SU-DHL-6 (cell line): ENCODE data around the gene APBB2.

Experiments used
- H2AFZ ChIP-seq: fragments of 200-600 bp; sonication (generic); 2 replicates; pipeline ENCODE4 v1.6.1; 2014; ENCODE audit warnings: low read depth, mild to moderate bottlenecking, moderate library complexity, mixed read lengths, antibody characterized with exemption, low read length; ENCODE audit not compliant: severe bottlenecking
- H3F3A ChIP-seq: fragments of 200-600 bp; shearing (Covaris generic); 2 replicates; pipeline ENCODE4 v1.6.0; 2016; ENCODE audit warnings: antibody characterized with exemption, mild to moderate bottlenecking; ENCODE audit not compliant: insufficient read depth
- H3K27ac ChIP-seq: fragments of 200-600 bp; sonication (generic); 2 replicates; pipeline ENCODE4 v1.5.1; 2016; ENCODE audit warnings: low read depth, mild to moderate bottlenecking, low read length, moderate library complexity, mixed read lengths
- H3K27me3 ChIP-seq: fragments of 200-600 bp; sonication (generic), shearing (Covaris generic); 2 replicates; pipeline ENCODE4 v1.6.0; 2014; ENCODE audit warnings: mild to moderate bottlenecking, low read length
- H3K36me3 ChIP-seq: fragments of 200-600 bp; sonication (generic); 2 replicates; pipeline ENCODE4 v1.6.1; 2014; ENCODE audit warnings: mild to moderate bottlenecking, low read length, mixed read lengths
- H3K4me2 ChIP-seq: fragments of 300-600, 200-600 bp; shearing (Covaris generic), sonication (generic); 2 replicates; pipeline ENCODE4 v1.6.0; 2014; ENCODE audit warnings: low read length, low read depth, mild to moderate bottlenecking; ENCODE audit not compliant: poor library complexity, severe bottlenecking
- H3K4me3 ChIP-seq: fragments of 200-600 bp; sonication (generic); 2 replicates; pipeline ENCODE4 v1.5.1; 2014; ENCODE audit warnings: antibody characterized with exemption, low read length, mild to moderate bottlenecking, mixed read lengths; ENCODE audit not compliant: insufficient read depth, poor library complexity, severe bottlenecking
- H3K79me2 ChIP-seq: fragments of 200-600 bp; sonication (generic); 2 replicates; pipeline ENCODE4 v1.6.1; 2014; ENCODE audit warnings: mild to moderate bottlenecking, low read length, moderate library complexity; ENCODE audit not compliant: insufficient read depth
- H3K9ac ChIP-seq: fragments of 200-600 bp; sonication (generic); 2 replicates; pipeline ENCODE4 v1.7.0; 2014; ENCODE audit warnings: mild to moderate bottlenecking, low read length
- H3K9me2 ChIP-seq: fragments of 200-600 bp; sonication (generic); replicated peaks from 2 replicates; pipeline ENCODE4 v1.6.1; 2014; ENCODE audit warnings: low read length; ENCODE audit not compliant: insufficient read depth
- H3K9me3 ChIP-seq: fragments of 200-600 bp; sonication (generic); 2 replicates; pipeline ENCODE4 v1.6.1; 2014; ENCODE audit warnings: low read length, mixed read lengths; ENCODE audit not compliant: insufficient read depth
- H4K20me1 ChIP-seq: fragments of 200-600 bp; sonication (generic); 2 replicates; pipeline ENCODE4 v1.6.1; 2014; ENCODE audit warnings: low read depth, mild to moderate bottlenecking, antibody characterized with exemption, low read length, moderate library complexity, mixed read lengths
- EZH2phosphoT487 ChIP-seq: fragments of 200-600 bp; sonication (generic), shearing (Covaris generic); conservative IDR thresholded peaks from 2 replicates; pipeline ENCODE4 v1.6.1; 2018; ENCODE audit warnings: mild to moderate bottlenecking, antibody characterized with exemption, low read length, moderate library complexity, mixed read lengths
- TF ChIP-seq, protein P1 (sequence below): fragments of 200-600 bp; sonication (generic); IDR thresholded peaks from one replicate; pipeline ENCODE4 v1.5.1; 2017; ENCODE audit warnings: antibody characterized with exemption, mild to moderate bottlenecking, low read length, moderate library complexity; ENCODE audit not compliant: insufficient read depth, poor library complexity, severe bottlenecking

The APBB2 gene

DNA sequence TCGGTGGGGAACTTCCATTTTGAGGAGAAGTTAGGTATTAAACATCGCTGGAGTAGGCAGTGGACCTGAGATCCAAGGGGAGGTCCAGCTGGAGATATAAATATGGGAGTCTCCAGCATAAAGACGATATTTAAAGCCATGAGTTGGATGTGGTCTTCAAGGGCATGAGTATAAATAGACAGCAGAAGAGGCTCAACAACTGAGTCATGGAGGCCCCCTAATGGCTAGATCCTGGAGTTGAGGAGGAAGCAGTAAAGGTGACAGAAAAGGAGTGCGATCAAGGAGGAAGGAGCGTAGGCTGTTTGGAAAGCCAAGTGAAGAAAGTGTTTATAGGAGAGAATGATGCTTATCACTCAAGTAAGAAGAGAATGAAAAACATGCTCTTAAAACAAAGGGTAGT, 18.1 kb upstream of the APBB2 start:
- no peak overlapping the region for H3K27ac ChIP-seq
- no peak overlapping the region for H3K4me3 ChIP-seq
- H3K27me3 ChIP-seq: no peaks in the 10 kb centered on the region
- H3K4me2 ChIP-seq: no peak overlapping the region
- no peaks in the 10 kb centered on the region for H3K79me2 ChIP-seq
- H3K36me3 ChIP-seq: no peaks in the 10 kb centered on the region
- H3F3A ChIP-seq: no peaks in the 10 kb centered on the region
- no peak overlapping the region for H2AFZ ChIP-seq
- H3K9me2 ChIP-seq: no peaks in the 10 kb centered on the region
- H4K20me1 ChIP-seq: no peaks in the 10 kb centered on the region
- H3K9me3 ChIP-seq: no peaks in the 10 kb centered on the region
- TF ChIP-seq EZH2phosphoT487: no peak
- TF ChIP-seq, protein P1, sequence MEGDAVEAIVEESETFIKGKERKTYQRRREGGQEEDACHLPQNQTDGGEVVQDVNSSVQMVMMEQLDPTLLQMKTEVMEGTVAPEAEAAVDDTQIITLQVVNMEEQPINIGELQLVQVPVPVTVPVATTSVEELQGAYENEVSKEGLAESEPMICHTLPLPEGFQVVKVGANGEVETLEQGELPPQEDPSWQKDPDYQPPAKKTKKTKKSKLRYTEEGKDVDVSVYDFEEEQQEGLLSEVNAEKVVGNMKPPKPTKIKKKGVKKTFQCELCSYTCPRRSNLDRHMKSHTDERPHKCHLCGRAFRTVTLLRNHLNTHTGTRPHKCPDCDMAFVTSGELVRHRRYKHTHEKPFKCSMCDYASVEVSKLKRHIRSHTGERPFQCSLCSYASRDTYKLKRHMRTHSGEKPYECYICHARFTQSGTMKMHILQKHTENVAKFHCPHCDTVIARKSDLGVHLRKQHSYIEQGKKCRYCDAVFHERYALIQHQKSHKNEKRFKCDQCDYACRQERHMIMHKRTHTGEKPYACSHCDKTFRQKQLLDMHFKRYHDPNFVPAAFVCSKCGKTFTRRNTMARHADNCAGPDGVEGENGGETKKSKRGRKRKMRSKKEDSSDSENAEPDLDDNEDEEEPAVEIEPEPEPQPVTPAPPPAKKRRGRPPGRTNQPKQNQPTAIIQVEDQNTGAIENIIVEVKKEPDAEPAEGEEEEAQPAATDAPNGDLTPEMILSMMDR: no peak
- H3K9ac ChIP-seq: no peak overlapping the region

DNA sequence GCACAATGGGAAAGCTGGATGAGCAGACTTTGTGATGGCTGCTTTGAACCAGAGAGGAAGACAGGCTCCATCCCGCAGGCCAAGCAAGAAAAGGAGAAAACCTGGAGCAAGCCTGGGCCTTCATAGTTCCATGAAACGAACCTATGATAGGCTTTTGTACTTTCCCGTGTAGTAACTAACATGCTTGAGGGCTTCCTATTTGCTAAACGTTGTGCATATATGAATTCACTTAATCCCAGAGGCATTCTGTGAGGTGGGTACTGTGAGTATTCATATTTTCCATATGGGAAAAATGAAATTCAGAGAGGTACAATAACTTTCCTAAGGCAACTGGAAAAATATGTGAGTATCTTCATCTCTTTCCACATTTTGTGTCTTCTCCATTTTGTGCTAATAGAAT, 13.6 kb upstream of the APBB2 start:
- no peaks in the 10 kb centered on the region for H3K9me3 ChIP-seq
- H3K27me3 ChIP-seq: no peaks in the 10 kb centered on the region
- H2AFZ ChIP-seq: no peak overlapping the region
- no peak overlapping the region for H3K9ac ChIP-seq
- H3K4me2 ChIP-seq: no peak overlapping the region
- H3K27ac ChIP-seq: no peak overlapping the region
- no peaks in the 10 kb centered on the region for H3F3A ChIP-seq
- H3K79me2 ChIP-seq: no peaks in the 10 kb centered on the region
- no peak overlapping the region for H3K4me3 ChIP-seq
- TF ChIP-seq, protein P1: no peak
- TF ChIP-seq EZH2phosphoT487: no peak
- H3K36me3 ChIP-seq: no peaks in the 10 kb centered on the region
- H3K9me2 ChIP-seq: no peaks in the 10 kb centered on the region
- H4K20me1 ChIP-seq: no peaks in the 10 kb centered on the region

DNA sequence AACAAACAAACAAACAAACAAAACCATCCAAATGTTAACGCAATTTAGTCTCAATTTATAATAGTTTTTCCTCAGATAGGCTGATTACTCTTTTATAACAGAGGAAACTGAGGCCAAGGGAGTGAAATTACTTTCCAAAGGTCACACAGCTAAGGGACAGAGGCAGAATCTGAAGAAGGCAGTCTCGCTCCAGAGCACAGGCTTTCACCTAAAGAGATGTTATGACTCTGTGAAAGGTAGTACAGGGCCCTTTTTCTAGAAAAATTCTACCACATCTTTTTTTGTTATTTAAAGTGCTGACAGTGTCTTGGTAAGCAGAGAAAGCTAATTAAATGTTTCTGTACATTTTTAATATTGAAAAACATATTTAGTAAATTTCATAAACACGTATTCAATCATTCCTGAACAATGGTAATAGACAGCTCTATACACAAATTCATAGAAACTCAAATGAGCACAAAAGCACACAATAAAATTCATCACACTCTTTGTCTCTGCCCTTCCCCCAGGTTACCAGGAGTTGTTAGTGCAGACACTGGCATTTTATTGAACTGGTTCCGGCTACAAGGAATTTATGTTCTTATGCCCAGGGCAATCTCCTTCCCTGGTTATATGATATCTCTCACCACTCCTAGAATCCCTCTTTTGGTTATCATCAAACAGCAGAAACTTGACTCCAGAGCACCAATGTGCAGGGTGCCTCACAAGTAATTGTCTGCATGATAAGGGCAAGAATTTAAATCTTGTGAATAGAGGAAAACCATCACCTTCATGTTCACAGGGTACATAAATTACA, 7.7 kb upstream of the APBB2 start:
- H3K9me3 ChIP-seq: no peaks in the 10 kb centered on the region
- no peak overlapping the region for H2AFZ ChIP-seq
- no peak overlapping the region for H3K4me2 ChIP-seq
- TF ChIP-seq, protein P1: no peak
- TF ChIP-seq EZH2phosphoT487: no peak
- H3K4me3 ChIP-seq: no peak overlapping the region
- no peak overlapping the region for H3K27ac ChIP-seq
- H3K27me3 ChIP-seq: no peaks in the 10 kb centered on the region
- no peaks in the 10 kb centered on the region for H3K36me3 ChIP-seq
- H3K9me2 ChIP-seq: no peaks in the 10 kb centered on the region
- no peak overlapping the region for H3K9ac ChIP-seq
- H4K20me1 ChIP-seq: no peaks in the 10 kb centered on the region
- H3F3A ChIP-seq: no peaks in the 10 kb centered on the region
- no peaks in the 10 kb centered on the region for H3K79me2 ChIP-seq
